Stimulated activated CD8-positive, alpha-beta memory T cell treated with anti-CD3 and anti-CD28 coated beads, Interleukin-7, amount 100 ng/mL, for 4 hours (primary cell): ENCODE data around the gene PFKFB4.
"Not testable (repeated sequence)": the region's sequence is repeated elsewhere in the genome, so short reads cannot be mapped to it uniquely, and the experiment has no call there.

ENCODE experiments used
- DNase-seq, 2 donors: peaks; one replicate each; pipeline ENCODE4 v3.0.0-alpha.2; 2020; ENCODE audit warnings: low read depth in 2 of 2

Gene PFKFB4

GRCh38 chr3:48532271-48532976 lies 24.2 kb downstream of the PFKFB4 start:
- DNase-seq = no peak

- not testable (repeated sequence) for DNase-seq
Observed at GRCh38 chr3:48530701-48531100, 25.9 kb downstream of the PFKFB4 start.

GRCh38 chr3:48528754-48529153 lies 27.8 kb downstream of the PFKFB4 start:
- no peak for DNase-seq

GRCh38 chr3:48528048-48528447 lies 28.6 kb downstream of the PFKFB4 start:
- no peak for DNase-seq

- DNase-seq = no peak
Observed at GRCh38 chr3:48524970-48525369, 31.6 kb downstream of the PFKFB4 start.

GRCh38 chr3:48521635-48522034 lies 35.0 kb downstream of the PFKFB4 start:
- DNase-seq = no peak

GRCh38 chr3:48519277-48519643 lies 37.3 kb downstream of the PFKFB4 start:
- no peak for DNase-seq

GRCh38 chr3:48518638-48519276 lies 37.8 kb downstream of the PFKFB4 start:
- no peak for DNase-seq

- no peak for DNase-seq
Observed at GRCh38 chr3:48518069-48518468, 38.5 kb downstream of the PFKFB4 start.

- DNase-seq = no peak
Observed at GRCh38 chr3:48516571-48516970, 40.0 kb downstream of the PFKFB4 start.

GRCh38 chr3:48514431-48515227 lies 42.0 kb downstream of the PFKFB4 start:
- DNase-seq = no peak

GRCh38 chr3:48511551-48511950 lies 45.1 kb downstream of the PFKFB4 start:
- no peak for DNase-seq

GRCh38 chr3:48507256-48508061 lies 49.1 kb downstream of the PFKFB4 start:
- peak; percentile 64 to 67 for DNase-seq

GRCh38 chr3:48505968-48506504 lies 50.6 kb downstream of the PFKFB4 start:
- DNase-seq = no peak

- no peak for DNase-seq
Observed at GRCh38 chr3:48505146-48505545, 51.5 kb downstream of the PFKFB4 start.

- DNase-seq = peak in 1 of 2 donors; percentile 46
Observed at GRCh38 chr3:48504051-48504946, 52.3 kb downstream of the PFKFB4 start, which contains the start of gene SHISA5. SHISA5 (minus strand) TSS chr3:48504174; CDS start chr3:48504094, 80 bp downstream.

- DNase-seq = no peak
Observed at GRCh38 chr3:48503401-48504050, 53.1 kb downstream of the PFKFB4 start.

GRCh38 chr3:48502728-48503168 lies 53.9 kb downstream of the PFKFB4 start:
- no peak for DNase-seq

- DNase-seq = no peak
Observed at GRCh38 chr3:48502121-48502520, 54.5 kb downstream of the PFKFB4 start.

GRCh38 chr3:48501196-48501595 lies 55.4 kb downstream of the PFKFB4 start:
- no peak for DNase-seq
